ENCODE results near the gene TSPY1.
"Not testable (repeated sequence)": the region's sequence is repeated elsewhere in the genome, so short reads cannot be mapped to it uniquely, and the experiment has no call there.

The TSPY1 gene

GRCh38 chrY:9466655-9467054, at the start of gene TSPY1:
Gene TSPY1 (plus strand): TSS chrY:9466955. CDS start chrY:9467001, 46 bp downstream.
- not testable (repeated sequence) for DNase-seq

GRCh38 chrY:9486967-9487366, 20.2 kb downstream of the TSPY1 start, which contains the start of gene TSPY9:
Gene TSPY9 (plus strand): TSS chrY:9487267. CDS start chrY:9487313, 46 bp downstream.
- DNase-seq: not testable (repeated sequence)

- not testable (repeated sequence) for DNase-seq
Measured at GRCh38 chrY:9504396-9504795, 37.6 kb downstream of the TSPY1 start.

- not testable (repeated sequence) for DNase-seq
Measured at GRCh38 chrY:9516287-9516686, 49.5 kb downstream of the TSPY1 start.

Data from cerebellar nuclear complex (tissue), 1 donor.